Measurements from ENCODE around the gene KCNE1.
"Not testable (repeated sequence)": the region's sequence is repeated elsewhere in the genome, so short reads cannot be mapped to it uniquely, and the experiment has no call there.

DNA sequence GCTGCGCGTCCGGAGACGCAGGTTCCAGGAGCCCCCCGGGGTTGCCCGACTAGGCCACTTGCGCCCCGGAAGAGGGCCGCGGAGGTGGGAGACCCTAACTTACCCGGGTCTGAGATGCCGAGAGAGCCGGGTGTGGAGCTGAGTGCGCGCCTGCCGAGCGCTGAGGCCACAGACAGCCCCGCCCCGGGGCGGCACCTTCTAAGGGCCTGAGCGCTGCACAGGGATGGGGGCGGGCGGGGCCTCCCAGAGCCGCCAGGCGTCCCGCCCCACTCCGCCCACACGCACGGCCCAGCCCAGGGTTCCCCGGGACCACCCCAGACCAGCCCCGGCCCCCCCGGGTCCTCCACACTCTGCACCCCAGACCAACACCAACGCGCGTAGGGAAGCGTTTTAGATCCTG lies 52.6 kb downstream of the KCNE1 start:
- TF ChIP-seq CTCF (conservative IDR thresholded peaks at IDR 0.05; ENCODE audit: low read depth, low read length); CEBPB (IDR thresholded peaks at IDR 0.05; ENCODE audit: low read depth, low read length); POLR2A (IDR thresholded peaks at IDR 0.05; ENCODE audit: low read depth, low read length); BHLHE40 (IDR thresholded peaks at IDR 0.05; ENCODE audit: low read depth, low read length); NFE2L2 (IDR thresholded peaks at IDR 0.05; ENCODE audit: low read depth, low read length); FOS (IDR thresholded peaks at IDR 0.05; ENCODE audit: low read depth, low read length); RAD21 (IDR thresholded peaks at IDR 0.05; ENCODE audit: low read length); RFX5 (IDR thresholded peaks at IDR 0.05; ENCODE audit: low read depth, low read length): not testable (repeated sequence)
- TF ChIP-seq, protein P1, sequence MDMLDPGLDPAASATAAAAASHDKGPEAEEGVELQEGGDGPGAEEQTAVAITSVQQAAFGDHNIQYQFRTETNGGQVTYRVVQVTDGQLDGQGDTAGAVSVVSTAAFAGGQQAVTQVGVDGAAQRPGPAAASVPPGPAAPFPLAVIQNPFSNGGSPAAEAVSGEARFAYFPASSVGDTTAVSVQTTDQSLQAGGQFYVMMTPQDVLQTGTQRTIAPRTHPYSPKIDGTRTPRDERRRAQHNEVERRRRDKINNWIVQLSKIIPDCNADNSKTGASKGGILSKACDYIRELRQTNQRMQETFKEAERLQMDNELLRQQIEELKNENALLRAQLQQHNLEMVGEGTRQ (IDR thresholded peaks at IDR 0.05; ENCODE audit: low read depth, low read length): not testable (repeated sequence)
